ENCODE data around the gene KRT28.

GRCh38 chr17:40796846-40797245, 2.9 kb downstream of the KRT28 start:
- TF ChIP-seq CSDC2 (CRISPR knock-in tag; IDR thresholded peaks at IDR 0.05) = no peak
- no peak for TF ChIP-seq PATZ1 (CRISPR knock-in tag; IDR thresholded peaks at IDR 0.05; ENCODE audit: borderline replicate concordance)
- TF ChIP-seq RARB (CRISPR knock-in tag; IDR thresholded peaks at IDR 0.05) = no peak
